Measurements from ENCODE around the gene KRT81.

KRT81 gene

GRCh38 chr12:52245259-52245961 is 45.9 kb downstream of the KRT81 start:
- CTCF ChIA-PET, result interaction anchor here (1.1 to 2.1 kb wide), 7 partner anchors 20 to 220 kb away, joined by 3 to 16 read pairs (median 4); no protein-coding TSS in a partner anchor
- TF ChIP-seq CTCF (IDR thresholded peaks at IDR 0.05; ENCODE audit: control extremely low read depth, extremely low read depth, low read depth, missing control alignments), result no peak
- DNase-seq (ENCODE audit: extremely low spot score), result peak; percentile 9
- POLR2A ChIA-PET, result no interaction called here

GRCh38 chr12:52244615-52244994 is 46.7 kb downstream of the KRT81 start:
- ChIA-PET POLR2A (no interaction called here), CTCF (interaction anchor here (1.1 to 2.1 kb wide), 10 partner anchors 20 to 736 kb away, joined by 3 to 16 read pairs (median 4); no protein-coding TSS in a partner anchor)
- TF ChIP-seq CTCF (IDR thresholded peaks at IDR 0.05; ENCODE audit: control extremely low read depth, extremely low read depth, low read depth, missing control alignments), result no peak
- DNase-seq (ENCODE audit: extremely low spot score), result no peak

GRCh38 chr12:52243856-52244614 is 47.3 kb downstream of the KRT81 start:
- CTCF ChIA-PET, result interaction anchor here (1.1 to 2.1 kb wide), 10 partner anchors 20 to 736 kb away, joined by 3 to 16 read pairs (median 4); no protein-coding TSS in a partner anchor
- peak; percentile 89 for DNase-seq (ENCODE audit: extremely low spot score)
- POLR2A ChIA-PET, result no interaction called here
- TF ChIP-seq CTCF (IDR thresholded peaks at IDR 0.05; ENCODE audit: control extremely low read depth, extremely low read depth, low read depth, missing control alignments), result no peak

- POLR2A ChIA-PET, result no interaction called here
- CTCF ChIA-PET, result interaction anchor here (1.2 to 1.6 kb wide), 5 partner anchors 22 to 124 kb away, joined by 3 to 9 read pairs (median 3); no protein-coding TSS in a partner anchor
- no peak for DNase-seq (ENCODE audit: extremely low spot score)
- no peak for TF ChIP-seq CTCF (IDR thresholded peaks at IDR 0.05; ENCODE audit: control extremely low read depth, extremely low read depth, low read depth, missing control alignments)
Observed at GRCh38 chr12:52243259-52243855, 48.0 kb downstream of the KRT81 start.

GRCh38 chr12:52242442-52243258 is 48.7 kb downstream of the KRT81 start:
- POLR2A ChIA-PET, result no interaction called here
- CTCF ChIA-PET, result interaction anchor here (1.2 to 1.7 kb wide), 3 partner anchors 21 to 39 kb away, joined by 3 to 9 read pairs (median 4); no protein-coding TSS in a partner anchor

More at GRCh38 chr12:52242442-52243258, 48.7 kb downstream of the KRT81 start:
- peak; percentile 15 for DNase-seq (ENCODE audit: extremely low spot score)
- no peak for TF ChIP-seq CTCF (IDR thresholded peaks at IDR 0.05; ENCODE audit: control extremely low read depth, extremely low read depth, low read depth, missing control alignments)

Measured in GM10248 (cell line).